ENCODE data around the gene RPS6KA5.

Gene RPS6KA5

GRCh38 chr14:91056361-91056760 lies 4.1 kb downstream of the RPS6KA5 start:
- FAIRE-seq (no peak), DNase-seq (ENCODE audit: insufficient read length, low spot score) (no peak)
- TF ChIP-seq CTCF (IDR thresholded peaks at IDR 0.05; ENCODE audit: insufficient read depth, missing control alignments): no peak

- FAIRE-seq (no peak), DNase-seq (ENCODE audit: insufficient read length, low spot score) (no peak)
- no peak for TF ChIP-seq CTCF (IDR thresholded peaks at IDR 0.05; ENCODE audit: insufficient read depth, missing control alignments)
Measured at GRCh38 chr14:91055016-91055415, 5.4 kb downstream of the RPS6KA5 start.

- no peak for FAIRE-seq
- DNase-seq (ENCODE audit: insufficient read length, low spot score): no peak
- no peak for TF ChIP-seq CTCF (IDR thresholded peaks at IDR 0.05; ENCODE audit: insufficient read depth, missing control alignments)
Measured at GRCh38 chr14:91048676-91049075, 11.8 kb downstream of the RPS6KA5 start.

GRCh38 chr14:91048265-91048664 lies 12.2 kb downstream of the RPS6KA5 start:
- DNase-seq (ENCODE audit: insufficient read length, low spot score): no peak
- FAIRE-seq: no peak
- TF ChIP-seq CTCF (IDR thresholded peaks at IDR 0.05; ENCODE audit: insufficient read depth, missing control alignments): no peak

GRCh38 chr14:91047174-91047753 lies 13.2 kb downstream of the RPS6KA5 start:
- no peak for TF ChIP-seq CTCF (IDR thresholded peaks at IDR 0.05; ENCODE audit: insufficient read depth, missing control alignments)
- DNase-seq (ENCODE audit: insufficient read length, low spot score) (no peak), FAIRE-seq (no peak)

GRCh38 chr14:91046488-91047072 lies 13.9 kb downstream of the RPS6KA5 start:
- no peak for TF ChIP-seq CTCF (IDR thresholded peaks at IDR 0.05; ENCODE audit: insufficient read depth, missing control alignments)
- DNase-seq (ENCODE audit: insufficient read length, low spot score): no peak
- FAIRE-seq: no peak

GRCh38 chr14:91041450-91041849 lies 19.0 kb downstream of the RPS6KA5 start:
- FAIRE-seq: no peak
- no peak for DNase-seq (ENCODE audit: insufficient read length, low spot score)
- TF ChIP-seq CTCF (IDR thresholded peaks at IDR 0.05; ENCODE audit: insufficient read depth, missing control alignments): no peak

Measured in D721Med (cell line).